ENCODE data around the gene TRAPPC3.
A peak's percentile ranks its signal among the peaks of the same experiment; 100 is the strongest.

TRAPPC3 gene

DNA sequence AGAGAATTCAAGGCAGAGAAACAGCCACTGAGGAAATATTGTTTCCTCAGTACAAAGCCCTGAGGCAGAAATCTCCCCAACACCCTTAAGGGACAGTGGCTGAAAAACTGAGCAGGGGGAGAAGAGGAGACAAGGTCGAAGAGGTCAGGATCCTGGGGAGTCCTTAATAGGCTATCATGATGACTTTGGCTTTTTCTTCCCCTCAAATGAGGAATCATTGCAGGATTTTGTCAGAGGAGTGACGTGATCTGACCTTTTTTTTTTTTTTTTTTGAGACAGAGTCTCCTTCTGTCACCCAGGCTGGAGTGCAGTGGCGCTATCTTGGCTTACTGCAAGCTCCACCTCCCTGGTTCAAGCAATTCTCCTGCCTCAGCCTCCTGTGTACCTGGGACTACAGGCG lies 16.9 kb upstream of the TRAPPC3 start:
- Histone ChIP-seq H3K4me1 (ENCODE audit: control insufficient read depth in 1 of 2, insufficient read depth in 2 of 2, low read length in 2 of 2) (peaks cover 19 to 23% of the 10 kb centered on the region in 2 donors), H3K9ac (ENCODE audit: low read depth in 1 of 2, low read length in 2 of 2) (no peak overlapping the region), H3K9me3 (ENCODE audit: control insufficient read depth in 1 of 2, low read length in 2 of 2) (no peaks in the 10 kb centered on the region), H3K27me3 (ENCODE audit: control insufficient read depth in 1 of 2, insufficient read depth in 2 of 2, low read length in 2 of 2) (no peaks in the 10 kb centered on the region), H3K36me3 (ENCODE audit: control insufficient read depth in 1 of 2, insufficient read depth in 2 of 2, low read length in 2 of 2) (peaks cover 3 to 20% of the 10 kb centered on the region in 2 donors), H3K4me3 (ENCODE audit: low read depth in 1 of 2, low read length in 2 of 2) (no peak overlapping the region), H3K27ac (ENCODE audit: low read depth, low read length) (no peak overlapping the region)

GRCh38 chr1:36165145-36165544 lies 15.9 kb upstream of the TRAPPC3 start:
- Histone ChIP-seq H3K36me3 (ENCODE audit: control insufficient read depth in 1 of 2, insufficient read depth in 2 of 2, low read length in 2 of 2) (peaks cover 0 to 14% of the 10 kb centered on the region in 2 donors), H3K27me3 (ENCODE audit: control insufficient read depth in 1 of 2, insufficient read depth in 2 of 2, low read length in 2 of 2) (no peaks in the 10 kb centered on the region), H3K4me1 (ENCODE audit: control insufficient read depth in 1 of 2, insufficient read depth in 2 of 2, low read length in 2 of 2) (peaks cover 29 to 32% of the 10 kb centered on the region in 2 donors), H3K9me3 (ENCODE audit: control insufficient read depth in 1 of 2, low read length in 2 of 2) (no peaks in the 10 kb centered on the region), H3K4me3 (ENCODE audit: low read depth in 1 of 2, low read length in 2 of 2) (no peak overlapping the region), H3K9ac (ENCODE audit: low read depth in 1 of 2, low read length in 2 of 2) (no peak overlapping the region), H3K27ac (ENCODE audit: low read depth, low read length) (no peak overlapping the region)

GRCh38 chr1:36164361-36164760 lies 15.1 kb upstream of the TRAPPC3 start:
- H3K27me3 ChIP-seq (ENCODE audit: control insufficient read depth in 1 of 2, insufficient read depth in 2 of 2, low read length in 2 of 2): no peaks in the 10 kb centered on the region
- no peak overlapping the region for H3K27ac ChIP-seq (ENCODE audit: low read depth, low read length)
- no peaks in the 10 kb centered on the region for H3K9me3 ChIP-seq (ENCODE audit: control insufficient read depth in 1 of 2, low read length in 2 of 2)
- H3K9ac ChIP-seq (ENCODE audit: low read depth in 1 of 2, low read length in 2 of 2): no peak overlapping the region
- H3K36me3 ChIP-seq (ENCODE audit: control insufficient read depth in 1 of 2, insufficient read depth in 2 of 2, low read length in 2 of 2): peaks cover 0 to 14% of the 10 kb centered on the region in 2 donors
- H3K4me1 ChIP-seq (ENCODE audit: control insufficient read depth in 1 of 2, insufficient read depth in 2 of 2, low read length in 2 of 2): peaks cover 36 to 40% of the 10 kb centered on the region in 2 donors
- H3K4me3 ChIP-seq (ENCODE audit: low read depth in 1 of 2, low read length in 2 of 2): no peak overlapping the region

DNA sequence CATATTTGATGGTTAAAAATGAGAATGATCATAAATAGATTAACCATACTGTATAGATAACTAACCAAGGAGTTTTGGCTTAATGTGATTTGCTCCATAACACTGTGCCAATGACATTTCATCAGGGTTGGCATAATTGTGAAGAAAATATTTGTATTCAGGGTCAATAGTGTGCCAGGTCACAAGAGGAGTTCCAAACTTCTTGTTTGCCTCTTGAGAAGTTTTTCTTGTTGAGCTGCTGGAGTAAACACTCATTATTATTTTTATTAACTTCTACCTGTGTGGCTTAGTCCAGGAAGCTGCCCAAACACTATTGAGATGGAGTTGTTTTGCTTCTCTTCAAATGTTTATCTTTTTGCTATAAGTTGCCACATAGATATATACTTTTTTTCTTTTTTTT lies 14.1 kb upstream of the TRAPPC3 start:
- Histone ChIP-seq H3K9me3 (ENCODE audit: control insufficient read depth in 1 of 2, low read length in 2 of 2) (no peaks in the 10 kb centered on the region), H3K27me3 (ENCODE audit: control insufficient read depth in 1 of 2, insufficient read depth in 2 of 2, low read length in 2 of 2) (no peaks in the 10 kb centered on the region), H3K4me3 (ENCODE audit: low read depth in 1 of 2, low read length in 2 of 2) (no peak overlapping the region), H3K4me1 (ENCODE audit: control insufficient read depth in 1 of 2, insufficient read depth in 2 of 2, low read length in 2 of 2) (peaks cover 40 to 44% of the 10 kb centered on the region in 2 donors), H3K36me3 (ENCODE audit: control insufficient read depth in 1 of 2, insufficient read depth in 2 of 2, low read length in 2 of 2) (peaks cover 0 to 14% of the 10 kb centered on the region in 2 donors), H3K27ac (ENCODE audit: low read depth, low read length) (no peak overlapping the region), H3K9ac (ENCODE audit: low read depth in 1 of 2, low read length in 2 of 2) (peak overlapping the region in 1 of 2 donors; percentile 39)

- peaks cover 47 to 50% of the 10 kb centered on the region in 2 donors for H3K4me1 ChIP-seq (ENCODE audit: control insufficient read depth in 1 of 2, insufficient read depth in 2 of 2, low read length in 2 of 2)
- H3K36me3 ChIP-seq (ENCODE audit: control insufficient read depth in 1 of 2, insufficient read depth in 2 of 2, low read length in 2 of 2): peaks cover 0 to 13% of the 10 kb centered on the region in 2 donors
- H3K9ac ChIP-seq (ENCODE audit: low read depth in 1 of 2, low read length in 2 of 2): peak overlapping the region in 1 of 2 donors; percentile 39
- H3K27me3 ChIP-seq (ENCODE audit: control insufficient read depth in 1 of 2, insufficient read depth in 2 of 2, low read length in 2 of 2): no peaks in the 10 kb centered on the region
- H3K27ac ChIP-seq (ENCODE audit: low read depth, low read length): no peak overlapping the region
- H3K9me3 ChIP-seq (ENCODE audit: control insufficient read depth in 1 of 2, low read length in 2 of 2): no peaks in the 10 kb centered on the region
- no peak overlapping the region for H3K4me3 ChIP-seq (ENCODE audit: low read depth in 1 of 2, low read length in 2 of 2)
Observed at GRCh38 chr1:36162680-36163239, 13.5 kb upstream of the TRAPPC3 start.

GRCh38 chr1:36161641-36162531 lies 12.6 kb upstream of the TRAPPC3 start:
- H3K9me3 ChIP-seq (ENCODE audit: control insufficient read depth in 1 of 2, low read length in 2 of 2): no peaks in the 10 kb centered on the region
- H3K27me3 ChIP-seq (ENCODE audit: control insufficient read depth in 1 of 2, insufficient read depth in 2 of 2, low read length in 2 of 2): no peaks in the 10 kb centered on the region
- peaks cover 50 to 53% of the 10 kb centered on the region in 2 donors for H3K4me1 ChIP-seq (ENCODE audit: control insufficient read depth in 1 of 2, insufficient read depth in 2 of 2, low read length in 2 of 2)
- peak overlapping the region; percentile 5 to 39 for H3K9ac ChIP-seq (ENCODE audit: low read depth in 1 of 2, low read length in 2 of 2)
- peak overlapping the region; percentile 35 to 63 for H3K4me3 ChIP-seq (ENCODE audit: low read depth in 1 of 2, low read length in 2 of 2)
- peaks cover 0 to 4% of the 10 kb centered on the region in 2 donors for H3K36me3 ChIP-seq (ENCODE audit: control insufficient read depth in 1 of 2, insufficient read depth in 2 of 2, low read length in 2 of 2)
- peak overlapping the region; percentile 85 for H3K27ac ChIP-seq (ENCODE audit: low read depth, low read length)

- Histone ChIP-seq H3K4me1 (ENCODE audit: control insufficient read depth in 1 of 2, insufficient read depth in 2 of 2, low read length in 2 of 2) (peaks cover 50 to 53% of the 10 kb centered on the region in 2 donors), H3K9ac (ENCODE audit: low read depth in 1 of 2, low read length in 2 of 2) (peak overlapping the region; percentile 5 to 39), H3K27me3 (ENCODE audit: control insufficient read depth in 1 of 2, insufficient read depth in 2 of 2, low read length in 2 of 2) (no peaks in the 10 kb centered on the region), H3K36me3 (ENCODE audit: control insufficient read depth in 1 of 2, insufficient read depth in 2 of 2, low read length in 2 of 2) (peaks cover 0 to 3% of the 10 kb centered on the region in 2 donors), H3K4me3 (ENCODE audit: low read depth in 1 of 2, low read length in 2 of 2) (peak overlapping the region; percentile 44 to 63), H3K27ac (ENCODE audit: low read depth, low read length) (peak overlapping the region; percentile 85), H3K9me3 (ENCODE audit: control insufficient read depth in 1 of 2, low read length in 2 of 2) (no peaks in the 10 kb centered on the region)
Observed at GRCh38 chr1:36160949-36161485, 11.7 kb upstream of the TRAPPC3 start.

DNA sequence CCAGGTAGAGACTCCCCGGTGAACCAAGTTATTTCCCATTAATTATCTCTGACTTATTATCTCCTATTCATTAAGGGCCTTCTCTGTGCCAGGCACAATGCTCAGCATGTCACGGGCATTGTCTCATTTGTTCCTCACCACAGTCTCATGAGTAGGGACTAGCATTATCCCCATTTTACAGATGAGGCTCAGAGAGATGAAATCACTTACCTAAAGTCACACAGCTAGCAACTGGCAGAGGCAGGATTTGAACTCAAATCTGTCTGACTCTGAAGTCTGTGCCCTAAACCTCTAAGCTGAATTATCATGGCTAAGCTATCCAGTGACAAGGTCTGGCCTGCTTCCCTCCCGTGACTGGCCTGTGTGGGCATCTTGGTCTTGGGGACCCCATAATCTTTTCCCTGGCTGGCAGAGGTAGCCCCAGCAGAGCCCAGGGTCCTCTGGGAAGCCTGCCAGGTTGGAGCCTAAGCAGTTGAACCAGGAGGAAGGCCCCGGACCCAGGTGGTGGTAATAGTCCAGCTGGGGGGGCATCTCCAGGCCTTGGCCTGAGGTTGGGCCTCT lies 11.2 kb upstream of the TRAPPC3 start:
- Histone ChIP-seq H3K9me3 (ENCODE audit: control insufficient read depth in 1 of 2, low read length in 2 of 2) (no peaks in the 10 kb centered on the region), H3K4me1 (ENCODE audit: control insufficient read depth in 1 of 2, insufficient read depth in 2 of 2, low read length in 2 of 2) (peaks cover 50 to 53% of the 10 kb centered on the region in 2 donors), H3K27ac (ENCODE audit: low read depth, low read length) (peak overlapping the region; percentile 85), H3K4me3 (ENCODE audit: low read depth in 1 of 2, low read length in 2 of 2) (peak overlapping the region; percentile 44 to 63), H3K27me3 (ENCODE audit: control insufficient read depth in 1 of 2, insufficient read depth in 2 of 2, low read length in 2 of 2) (no peaks in the 10 kb centered on the region), H3K36me3 (ENCODE audit: control insufficient read depth in 1 of 2, insufficient read depth in 2 of 2, low read length in 2 of 2) (peaks cover 0 to 3% of the 10 kb centered on the region in 2 donors), H3K9ac (ENCODE audit: low read depth in 1 of 2, low read length in 2 of 2) (peak overlapping the region; percentile 5 to 39)

DNA sequence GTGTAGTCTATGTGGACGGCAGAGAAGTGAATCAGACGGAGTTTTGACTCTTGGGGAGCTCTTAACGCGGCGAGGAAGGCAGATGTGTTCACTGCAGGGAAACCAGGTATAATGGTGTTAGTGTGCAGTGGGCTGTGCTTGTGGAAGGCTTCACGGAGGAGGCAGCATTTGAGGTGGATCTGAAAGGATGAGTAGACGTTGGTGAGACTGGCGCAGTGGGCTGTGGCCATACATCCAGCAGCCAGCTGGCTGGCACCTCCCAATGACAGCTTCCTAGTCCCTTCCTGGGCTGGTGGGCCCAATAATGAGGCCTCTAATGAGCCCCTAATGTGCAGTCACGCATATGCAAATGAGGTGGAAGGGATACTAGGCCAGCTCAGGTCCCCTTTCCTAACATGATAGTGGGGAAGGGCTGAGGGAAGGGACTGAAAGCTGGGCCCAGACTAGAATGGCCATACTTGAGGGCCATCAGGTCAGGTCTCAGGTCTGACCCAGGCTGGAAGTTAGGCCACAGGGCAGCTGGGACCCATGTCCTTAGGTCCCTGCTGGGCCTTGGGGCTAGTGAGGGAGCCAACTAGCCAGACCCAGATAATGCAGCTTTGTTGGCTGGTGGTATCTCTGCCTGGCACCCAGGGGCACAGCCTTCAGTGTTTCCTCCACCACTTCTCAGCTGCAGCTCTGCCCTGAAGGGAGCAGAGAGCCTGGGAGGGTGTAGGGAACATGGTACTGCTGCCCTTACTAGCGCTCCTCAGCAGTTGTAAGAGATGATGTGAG lies 10.5 kb upstream of the TRAPPC3 start:
- Histone ChIP-seq H3K27ac (ENCODE audit: low read depth, low read length) (no peak overlapping the region), H3K4me1 (ENCODE audit: control insufficient read depth in 1 of 2, insufficient read depth in 2 of 2, low read length in 2 of 2) (peaks cover 54 to 60% of the 10 kb centered on the region in 2 donors), H3K9me3 (ENCODE audit: control insufficient read depth in 1 of 2, low read length in 2 of 2) (no peaks in the 10 kb centered on the region), H3K27me3 (ENCODE audit: control insufficient read depth in 1 of 2, insufficient read depth in 2 of 2, low read length in 2 of 2) (no peaks in the 10 kb centered on the region), H3K9ac (ENCODE audit: low read depth in 1 of 2, low read length in 2 of 2) (peak overlapping the region in 1 of 2 donors; percentile 39), H3K36me3 (ENCODE audit: control insufficient read depth in 1 of 2, insufficient read depth in 2 of 2, low read length in 2 of 2) (peaks cover 0 to 2% of the 10 kb centered on the region in 2 donors), H3K4me3 (ENCODE audit: low read depth in 1 of 2, low read length in 2 of 2) (peak overlapping the region in 1 of 2 donors; percentile 63)
